ENCODE data around the gene C9orf78.

DNA sequence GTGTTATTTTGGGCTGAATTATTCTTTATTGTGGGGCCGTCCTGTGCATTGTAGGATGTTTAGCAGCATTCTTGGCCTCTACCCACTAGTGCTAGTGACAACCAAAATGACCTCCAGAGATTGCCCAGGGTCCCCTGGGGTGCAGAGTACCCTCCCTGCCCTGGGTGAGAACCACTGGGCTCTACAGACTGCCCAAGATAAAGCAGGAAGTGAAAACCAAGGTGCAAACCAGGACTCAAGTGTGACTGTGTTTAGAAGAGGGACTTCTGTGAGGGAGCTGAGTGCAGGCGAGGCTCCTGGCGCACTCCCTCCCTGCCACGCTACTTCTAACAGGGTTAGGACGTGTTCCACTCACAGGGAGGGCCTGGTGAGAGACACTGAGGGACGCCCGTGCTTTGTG is 41.7 kb upstream of the C9orf78 start:
- TF ChIP-seq, protein P1, sequence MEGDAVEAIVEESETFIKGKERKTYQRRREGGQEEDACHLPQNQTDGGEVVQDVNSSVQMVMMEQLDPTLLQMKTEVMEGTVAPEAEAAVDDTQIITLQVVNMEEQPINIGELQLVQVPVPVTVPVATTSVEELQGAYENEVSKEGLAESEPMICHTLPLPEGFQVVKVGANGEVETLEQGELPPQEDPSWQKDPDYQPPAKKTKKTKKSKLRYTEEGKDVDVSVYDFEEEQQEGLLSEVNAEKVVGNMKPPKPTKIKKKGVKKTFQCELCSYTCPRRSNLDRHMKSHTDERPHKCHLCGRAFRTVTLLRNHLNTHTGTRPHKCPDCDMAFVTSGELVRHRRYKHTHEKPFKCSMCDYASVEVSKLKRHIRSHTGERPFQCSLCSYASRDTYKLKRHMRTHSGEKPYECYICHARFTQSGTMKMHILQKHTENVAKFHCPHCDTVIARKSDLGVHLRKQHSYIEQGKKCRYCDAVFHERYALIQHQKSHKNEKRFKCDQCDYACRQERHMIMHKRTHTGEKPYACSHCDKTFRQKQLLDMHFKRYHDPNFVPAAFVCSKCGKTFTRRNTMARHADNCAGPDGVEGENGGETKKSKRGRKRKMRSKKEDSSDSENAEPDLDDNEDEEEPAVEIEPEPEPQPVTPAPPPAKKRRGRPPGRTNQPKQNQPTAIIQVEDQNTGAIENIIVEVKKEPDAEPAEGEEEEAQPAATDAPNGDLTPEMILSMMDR (IDR thresholded peaks at IDR 0.05) = no peak
- no peak for TF ChIP-seq POLR2A (IDR thresholded peaks at IDR 0.05)

All from esophagus squamous epithelium (tissue), 4 donors.